Neutrophil (primary cell): ENCODE data around the gene ACOX1.

Source experiments
- H3K27ac ChIP-seq: fragments of 200-600 bp; sonication (generic); 2 replicates; pipeline ENCODE4 v1.5.1; 2016; ENCODE audit warnings: mild to moderate bottlenecking, moderate library complexity
- H3K27me3 ChIP-seq: fragments of 200-600 bp; sonication (generic); 2 replicates; pipeline ENCODE4 v1.6.0; 2016; ENCODE audit warnings: mild to moderate bottlenecking
- H3K36me3 ChIP-seq: fragments of 200-600 bp; sonication (generic); 2 replicates; pipeline ENCODE4 v1.5.1; 2017
- H3K4me1 ChIP-seq, 2 experiments: fragments of 200-600 bp in 1 of 2; sonication (generic) in 1 of 2; 1 replicate in 1 of 2; 2 replicates in 1 of 2; pipeline versions ENCODE4 v1.5.1 to v1.6.1; 2013 to 2016; ENCODE audit warnings: low read depth in 1 of 2, low read length in 1 of 2, mild to moderate bottlenecking in 1 of 2, moderate library complexity in 1 of 2; ENCODE audit not compliant: control insufficient read depth in 1 of 2, insufficient read depth in 1 of 2
- H3K4me3 ChIP-seq, 2 experiments: fragments of 200-600 bp in 1 of 2; sonication (generic) in 1 of 2; 1 replicate in 1 of 2; 2 replicates in 1 of 2; pipeline ENCODE4 v1.5.1; 2013 to 2016; ENCODE audit warnings: low read depth in 1 of 2, low read length in 1 of 2, mild to moderate bottlenecking in 1 of 2, moderate library complexity in 1 of 2
- H3K9me3 ChIP-seq: fragments of 200-600 bp; sonication (generic); 2 replicates; pipeline ENCODE4 v1.5.1; 2016
- CTCF ChIP-seq: fragments of 200-600 bp; sonication (generic); IDR thresholded peaks from 2 replicates; pipeline ENCODE4 v1.5.1; 2016; ENCODE audit warnings: antibody characterized with exemption

ACOX1 gene

GRCh38 chr17:76007850-76008165, 28.8 kb upstream of the ACOX1 start:
- H3K9me3 ChIP-seq, result no peaks in the 10 kb centered on the region
- H3K27ac ChIP-seq, result no peak overlapping the region
- H3K4me3 ChIP-seq, result no peak overlapping the region
- H3K27me3 ChIP-seq, result no peaks in the 10 kb centered on the region
- H3K4me1 ChIP-seq, result peaks cover 0 to 5% of the 10 kb centered on the region in 2 experiments
- TF ChIP-seq CTCF, result no peak
- H3K36me3 ChIP-seq, result peaks cover 15% of the 10 kb centered on the region

GRCh38 chr17:76007131-76007849, 28.3 kb upstream of the ACOX1 start:
- Histone ChIP-seq H3K4me1 (peaks cover 0 to 5% of the 10 kb centered on the region in 2 experiments), H3K9me3 (no peaks in the 10 kb centered on the region), H3K27ac (no peak overlapping the region), H3K27me3 (no peaks in the 10 kb centered on the region), H3K4me3 (no peak overlapping the region), H3K36me3 (peaks cover 18% of the 10 kb centered on the region)
- no peak for TF ChIP-seq CTCF

GRCh38 chr17:76005263-76006149, 26.5 kb upstream of the ACOX1 start:
- no peaks in the 10 kb centered on the region for H3K9me3 ChIP-seq
- H3K4me1 ChIP-seq, result peaks cover 0 to 5% of the 10 kb centered on the region in 2 experiments
- H3K36me3 ChIP-seq, result peaks cover 24% of the 10 kb centered on the region
- H3K27ac ChIP-seq, result peak overlapping the region; percentile 1
- peak; percentile 72 for TF ChIP-seq CTCF
- no peaks in the 10 kb centered on the region for H3K27me3 ChIP-seq
- no peak overlapping the region for H3K4me3 ChIP-seq

GRCh38 chr17:76004750-76005262, 25.8 kb upstream of the ACOX1 start:
- peaks cover 0 to 5% of the 10 kb centered on the region in 2 experiments for H3K4me1 ChIP-seq
- no peaks in the 10 kb centered on the region for H3K27me3 ChIP-seq
- peaks cover 24% of the 10 kb centered on the region for H3K36me3 ChIP-seq
- H3K9me3 ChIP-seq, result no peaks in the 10 kb centered on the region
- no peak for TF ChIP-seq CTCF
- H3K4me3 ChIP-seq, result no peak overlapping the region
- no peak overlapping the region for H3K27ac ChIP-seq

GRCh38 chr17:76003915-76004314, 24.9 kb upstream of the ACOX1 start:
- peaks cover 24% of the 10 kb centered on the region for H3K36me3 ChIP-seq
- H3K27me3 ChIP-seq, result no peaks in the 10 kb centered on the region
- no peak for TF ChIP-seq CTCF
- H3K9me3 ChIP-seq, result no peaks in the 10 kb centered on the region
- H3K4me3 ChIP-seq, result no peak overlapping the region
- peaks cover 0 to 5% of the 10 kb centered on the region in 2 experiments for H3K4me1 ChIP-seq
- H3K27ac ChIP-seq, result no peak overlapping the region
